SK-N-SH (cell line): ENCODE results near the gene PARD3.
A peak's percentile ranks its signal among the peaks of the same experiment; 100 is the strongest.

ENCODE experiments used
- CTCF ChIP-seq: fragments of 200-600 bp; sonication (generic); IDR thresholded peaks from 2 replicates; pipeline ENCODE4 v1.6.1; 2017; ENCODE audit warnings: antibody characterized with exemption, mild to moderate bottlenecking, moderate library complexity
- EP300 ChIP-seq, 2 experiments: IDR thresholded peaks; 2 replicates each; pipeline versions ENCODE4 v1.4.0 to v1.6.1; 2012; ENCODE audit warnings: borderline replicate concordance in 1 of 2, low read depth in 1 of 2, low read length in 1 of 2
- FOSL2 ChIP-seq: IDR thresholded peaks from 2 replicates; pipeline ENCODE4 v1.4.0; 2012; ENCODE audit warnings: low read depth, mild to moderate bottlenecking, moderate library complexity, borderline replicate concordance
- GABPA ChIP-seq: IDR thresholded peaks from 2 replicates; pipeline ENCODE4 v1.4.0; 2012; ENCODE audit warnings: low read depth, mild to moderate bottlenecking
- MXI1 ChIP-seq: IDR thresholded peaks from 2 replicates; pipeline ENCODE4 v1.6.1; 2012; ENCODE audit warnings: mild to moderate bottlenecking, low read depth, low read length, improper control_type of control experiment
- POLR2AphosphoS5 ChIP-seq: IDR thresholded peaks from 2 replicates; pipeline ENCODE4 v1.6.1; 2012; ENCODE audit warnings: low read depth, low read length
- REST ChIP-seq: IDR thresholded peaks from 2 replicates; pipeline ENCODE4 v1.6.1; 2012; ENCODE audit warnings: mild to moderate bottlenecking, low read depth, low read length, moderate library complexity
- RFX5 ChIP-seq: IDR thresholded peaks from 2 replicates; pipeline ENCODE4 v1.6.1; 2012; ENCODE audit warnings: mild to moderate bottlenecking, improper control_type of control experiment, low read length
- TCF12 ChIP-seq: IDR thresholded peaks from 2 replicates; pipeline ENCODE4 v1.4.0; 2012
- TEAD4 ChIP-seq: IDR thresholded peaks from 2 replicates; pipeline ENCODE4 v1.4.0; 2012; ENCODE audit warnings: mild to moderate bottlenecking, borderline replicate concordance; ENCODE audit not compliant: insufficient read depth
- USF1 ChIP-seq: IDR thresholded peaks from 2 replicates; pipeline ENCODE4 v1.4.0; 2012; ENCODE audit warnings: low read depth, borderline replicate concordance
- USF2 ChIP-seq: fragments of 150-350 bp; IDR thresholded peaks from 2 replicates; pipeline ENCODE4 v1.6.1; 2017; ENCODE audit warnings: antibody characterized with exemption, low read length, low read depth, borderline replicate concordance
- YY1 ChIP-seq: IDR thresholded peaks from 2 replicates; pipeline ENCODE4 v1.4.0; 2012; ENCODE audit warnings: low read depth, mild to moderate bottlenecking

- TF ChIP-seq USF1 (no peak), GABPA (no peak), MXI1 (no peak), CTCF (no peak), FOSL2 (peak; percentile 61; the same call in 1 of the 2 replicates), POLR2AphosphoS5 (no peak), REST (no peak), USF2 (no peak), TCF12 (peak; percentile 73), YY1 (no peak), EP300 (IDR thresholded peaks at IDR 0.05; ENCODE audit: borderline replicate concordance in 1 of 2, low read depth in 1 of 2, low read length in 1 of 2) (peak in 1 of 2 experiments; percentile 62; a peak in 1 of 4 replicates), TEAD4 (no peak), RFX5 (no peak)
These were observed 234.5 kb downstream of the PARD3 start for GRCh38 chr10:34580643-34581042.
